TTC549 (cell line): ENCODE results near the gene FBN1.
A peak's percentile ranks its signal among the peaks of the same experiment; 100 is the strongest.

Experiments
- FAIRE-seq: peaks from 2 replicates; lab custom pipeline; 2012; peaks lifted over from hg19 to GRCh38; lab: Jason Lieb, UNC

Gene FBN1

GRCh38 chr15:48510976-48511375 is 134.5 kb downstream of the FBN1 start:
- FAIRE-seq = no peak

GRCh38 chr15:48507416-48508065 is 138.0 kb downstream of the FBN1 start:
- peak; percentile 26 for FAIRE-seq

- FAIRE-seq = no peak
Measured at GRCh38 chr15:48505067-48505466, 140.4 kb downstream of the FBN1 start.

GRCh38 chr15:48501208-48501607 is 144.3 kb downstream of the FBN1 start:
- no peak for FAIRE-seq

GRCh38 chr15:48500595-48500994 is 144.9 kb downstream of the FBN1 start:
- FAIRE-seq = no peak

- FAIRE-seq = no peak
Measured at GRCh38 chr15:48499978-48500377, 145.5 kb downstream of the FBN1 start.

GRCh38 chr15:48498828-48499227 is 146.7 kb downstream of the FBN1 start:
- no peak for FAIRE-seq

- FAIRE-seq = no peak
Measured at GRCh38 chr15:48494631-48495030, 150.9 kb downstream of the FBN1 start.

GRCh38 chr15:48493763-48494225 is 151.7 kb downstream of the FBN1 start:
- no peak for FAIRE-seq

- FAIRE-seq = no peak
Measured at GRCh38 chr15:48493084-48493762, 152.3 kb downstream of the FBN1 start.

GRCh38 chr15:48486228-48486627 is 159.3 kb downstream of the FBN1 start:
- FAIRE-seq = no peak

- no peak for FAIRE-seq
Measured at GRCh38 chr15:48481802-48482201, 163.7 kb downstream of the FBN1 start.

GRCh38 chr15:48479751-48480150 is 165.8 kb downstream of the FBN1 start:
- FAIRE-seq = no peak

GRCh38 chr15:48478581-48478980 is 166.9 kb downstream of the FBN1 start:
- no peak for FAIRE-seq

- FAIRE-seq = no peak
Measured at GRCh38 chr15:48477795-48478360, 167.6 kb downstream of the FBN1 start.

- no peak for FAIRE-seq
Measured at GRCh38 chr15:48475600-48476395, 169.7 kb downstream of the FBN1 start.

- no peak for FAIRE-seq
Measured at GRCh38 chr15:48473667-48474066, 171.8 kb downstream of the FBN1 start.

- FAIRE-seq = no peak
Measured at GRCh38 chr15:48472756-48473155, 172.8 kb downstream of the FBN1 start.

- no peak for FAIRE-seq
Measured at GRCh38 chr15:48471073-48471472, 174.4 kb downstream of the FBN1 start.

GRCh38 chr15:48470096-48470495 is 175.4 kb downstream of the FBN1 start:
- FAIRE-seq = no peak

- FAIRE-seq = no peak
Measured at GRCh38 chr15:48469681-48470080, 175.8 kb downstream of the FBN1 start.

- no peak for FAIRE-seq
Measured at GRCh38 chr15:48469271-48469670, 176.2 kb downstream of the FBN1 start.

GRCh38 chr15:48467801-48468200 is 177.7 kb downstream of the FBN1 start:
- FAIRE-seq = no peak
